HG03521 (cell line): ENCODE results near the gene CRHR2.

Source experiments
- ATAC-seq: cut with Tn5 transposase; IDR thresholded peaks from one replicate; pipeline ENCODE4 v1.9.1; 2021; ENCODE audit warnings: mild to moderate bottlenecking, moderate library complexity; ENCODE audit not compliant: unreplicated experiment

CRHR2 gene

DNA sequence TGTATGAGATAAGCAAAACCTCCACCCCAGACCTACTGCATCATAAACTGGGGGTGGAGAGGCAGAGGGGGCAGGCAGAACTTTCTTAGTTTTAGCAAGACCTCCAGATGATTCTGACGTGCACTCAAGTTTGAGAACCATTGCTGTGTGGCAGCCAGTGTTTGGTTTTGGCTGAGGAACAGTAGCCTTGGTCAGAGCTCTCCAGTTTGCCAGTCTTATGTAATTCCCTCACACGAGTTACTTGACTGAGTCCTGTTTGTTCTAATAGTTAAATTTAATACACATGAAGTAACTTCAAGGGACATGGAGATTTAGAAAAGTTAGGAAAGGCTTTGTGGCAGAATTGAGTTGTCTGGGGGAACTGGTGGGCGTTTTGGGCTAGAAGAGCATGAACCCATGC is 49.0 kb downstream of the CRHR2 start:
- ATAC-seq = no peak

DNA sequence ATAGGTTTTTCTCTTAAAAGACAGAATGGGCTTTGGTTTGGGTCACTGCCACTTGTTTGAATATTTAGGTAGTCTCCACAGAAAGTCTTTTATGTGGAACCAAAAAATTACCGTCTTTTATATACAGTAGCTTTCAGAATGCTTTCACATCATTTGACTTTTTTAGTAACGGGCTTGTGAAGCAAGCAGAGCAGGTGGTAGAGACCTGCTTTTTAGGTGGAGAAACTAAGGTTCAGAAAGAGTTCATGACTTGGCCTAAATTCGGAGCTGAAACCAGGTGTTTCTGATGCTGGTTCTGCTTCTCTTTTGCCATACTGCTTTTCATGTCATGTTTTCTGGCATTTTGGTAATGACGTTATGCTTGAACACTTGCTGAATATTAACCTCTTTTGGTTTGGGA is 51.3 kb downstream of the CRHR2 start:
- ATAC-seq = peak; percentile 56

DNA sequence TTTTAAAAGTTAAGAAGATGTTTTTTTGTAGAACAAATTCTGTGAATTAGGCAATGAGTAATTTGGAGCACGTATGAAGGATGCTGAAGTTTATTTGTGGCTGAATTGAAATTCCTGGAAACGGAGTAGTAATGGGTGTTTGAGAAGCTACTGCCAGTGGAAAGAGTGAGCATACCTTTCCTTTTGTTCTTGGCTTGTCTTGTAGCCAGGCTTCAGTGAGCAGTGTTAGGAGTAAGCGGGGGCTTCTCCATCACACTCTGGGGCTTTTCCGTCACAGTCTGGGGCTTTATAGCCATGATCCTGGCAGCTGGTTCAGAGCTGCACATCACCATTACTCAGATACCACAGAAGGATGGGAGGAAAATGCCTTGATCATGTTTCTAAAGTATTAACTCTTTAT is 55.2 kb downstream of the CRHR2 start:
- no peak for ATAC-seq

DNA sequence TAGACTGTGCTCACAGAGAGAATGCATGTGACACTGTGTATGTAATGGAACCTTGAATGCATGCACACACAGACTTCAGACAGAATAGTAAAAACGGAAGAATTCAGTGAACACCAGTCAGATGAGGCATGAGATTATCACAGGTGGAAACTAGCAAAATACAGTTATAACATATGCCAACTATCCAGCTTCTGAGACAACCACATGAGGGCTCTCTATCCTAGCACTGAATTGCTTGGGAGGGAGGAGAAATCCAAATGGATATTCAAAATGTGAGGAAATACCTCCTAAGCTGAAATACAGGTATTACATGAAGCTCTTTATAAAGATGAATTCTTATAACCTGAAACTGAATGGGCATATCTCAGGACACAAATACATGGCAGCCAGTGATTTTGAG is 57.0 kb downstream of the CRHR2 start:
- ATAC-seq = no peak

DNA sequence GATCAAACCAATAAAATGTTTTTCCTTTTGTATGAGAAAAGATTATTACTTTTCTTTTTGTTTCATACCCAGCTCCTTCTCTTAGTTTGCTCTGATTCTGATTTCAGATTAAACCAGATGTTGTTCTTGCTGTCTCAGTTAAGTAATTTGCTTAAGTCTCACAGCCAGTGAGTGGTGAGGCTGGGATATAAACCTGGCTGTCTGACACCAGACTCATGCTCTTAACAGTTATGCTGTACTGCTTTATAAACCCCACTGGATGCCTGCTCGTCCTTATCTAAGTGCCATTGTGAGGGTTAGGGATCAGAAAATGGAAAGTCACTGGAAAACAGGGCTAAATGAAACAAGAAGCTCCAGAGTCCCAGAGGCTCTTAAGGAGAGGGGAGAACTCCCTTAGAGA is 63.3 kb downstream of the CRHR2 start:
- no peak for ATAC-seq

DNA sequence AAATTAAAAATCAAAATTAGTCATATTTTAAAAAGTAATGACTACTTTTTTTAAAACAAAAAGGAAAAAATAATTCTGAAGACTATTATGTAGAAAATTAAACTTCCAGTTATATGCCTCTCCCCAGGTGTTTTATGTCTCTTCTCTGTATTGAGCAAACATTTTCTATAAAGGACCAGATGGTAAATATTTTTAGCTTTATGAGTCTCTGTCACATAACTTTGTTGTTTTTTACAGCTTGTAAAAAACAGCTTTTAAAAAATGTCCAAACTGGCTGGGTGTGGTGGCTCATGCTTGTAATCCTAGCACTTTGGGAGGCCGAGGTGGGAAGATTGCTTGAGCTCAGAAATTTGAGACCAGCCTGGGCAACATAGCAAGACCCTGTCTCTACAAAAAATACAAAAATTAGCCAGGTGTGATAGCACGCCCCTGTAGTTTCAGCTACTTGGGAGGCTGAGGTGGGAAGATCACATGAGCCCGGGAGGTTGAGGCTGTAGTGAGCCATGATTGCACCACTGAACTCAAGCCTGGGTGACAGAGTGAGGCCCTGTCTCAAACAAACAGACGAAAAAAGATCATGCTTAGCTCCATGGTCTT is 64.1 kb downstream of the CRHR2 start:
- no peak for ATAC-seq

DNA sequence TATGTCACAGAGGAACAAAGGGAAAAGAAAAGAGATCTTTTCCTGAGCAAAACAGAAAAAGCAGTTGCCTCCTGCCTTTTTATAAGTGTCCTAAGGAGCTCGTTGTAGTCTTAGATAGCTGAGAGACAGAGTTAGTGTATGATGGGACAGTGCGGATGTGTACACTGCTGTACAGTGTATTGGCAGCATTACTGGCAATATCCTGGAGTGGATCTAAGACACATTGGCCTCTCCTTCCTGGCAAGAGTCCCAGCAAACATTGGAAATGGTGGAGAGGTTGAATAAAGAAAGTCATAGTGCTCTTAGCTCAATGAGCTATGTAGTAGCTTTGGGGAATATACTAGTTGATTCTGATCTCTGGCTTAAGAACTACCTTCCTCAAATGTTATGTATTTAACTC is 64.9 kb downstream of the CRHR2 start:
- ATAC-seq = no peak

DNA sequence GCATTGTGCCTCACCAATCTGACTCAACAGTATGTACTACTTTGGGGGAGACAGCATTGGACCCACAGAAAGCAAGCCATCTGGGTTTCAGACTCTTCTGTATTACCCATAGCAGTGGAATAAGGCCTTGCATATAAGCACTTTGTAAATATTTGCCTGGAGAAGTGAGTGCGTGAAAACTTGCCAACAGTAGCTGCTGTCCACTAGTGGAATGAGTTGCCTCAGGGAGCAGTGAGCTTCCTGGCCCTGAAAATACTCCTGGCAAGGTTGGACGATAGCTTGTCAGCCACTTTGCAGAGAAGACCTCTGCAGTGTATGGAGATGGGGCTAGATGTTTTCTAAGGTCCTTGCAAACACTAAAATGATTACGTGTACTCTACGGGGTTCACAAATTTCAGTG is 65.9 kb downstream of the CRHR2 start:
- ATAC-seq = no peak

DNA sequence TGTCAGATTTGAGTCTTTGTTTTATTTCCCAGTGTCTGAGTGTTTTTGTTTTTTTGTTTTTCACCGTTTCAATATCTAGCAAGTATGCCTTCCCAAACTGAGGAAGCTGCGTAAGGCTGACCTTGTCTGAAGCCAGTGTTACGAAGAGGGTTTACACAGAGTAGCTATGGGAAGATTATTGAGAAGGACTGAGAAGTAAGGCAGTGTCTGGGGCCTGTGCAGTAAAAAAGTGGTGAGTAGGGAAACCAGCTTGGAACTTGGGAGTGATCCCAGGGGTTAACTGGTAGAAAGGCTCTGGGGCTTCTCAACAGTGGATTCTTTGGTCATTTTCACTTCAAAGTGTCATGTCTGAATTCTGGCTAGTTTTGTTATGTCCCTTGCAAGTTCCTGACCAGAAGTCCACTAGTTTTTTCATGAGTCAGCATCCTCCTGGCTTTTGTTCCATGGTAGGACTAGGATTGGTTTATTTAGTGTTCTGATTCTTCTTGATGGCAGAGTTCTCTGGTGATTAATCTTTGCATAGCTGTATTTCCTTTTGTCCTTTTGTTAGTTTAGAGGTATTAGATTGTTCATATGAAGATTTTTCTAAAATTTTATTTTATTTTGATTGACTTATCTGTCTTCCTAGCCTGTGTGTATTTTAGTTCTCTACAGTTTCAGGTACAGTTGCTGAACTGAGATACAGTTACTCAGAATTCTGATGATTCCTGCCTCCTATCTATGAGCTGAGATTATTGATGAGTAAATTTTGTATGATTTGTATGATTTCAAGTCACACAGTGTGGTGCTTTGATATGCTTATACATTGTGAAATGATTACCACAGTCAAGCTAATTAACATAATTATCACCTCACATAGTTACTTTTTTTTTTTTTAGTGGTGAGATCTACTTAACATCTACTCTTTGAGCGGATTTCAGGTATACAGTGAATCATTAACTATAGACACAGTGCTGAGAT is 68.6 kb downstream of the CRHR2 start:
- ATAC-seq = no peak

DNA sequence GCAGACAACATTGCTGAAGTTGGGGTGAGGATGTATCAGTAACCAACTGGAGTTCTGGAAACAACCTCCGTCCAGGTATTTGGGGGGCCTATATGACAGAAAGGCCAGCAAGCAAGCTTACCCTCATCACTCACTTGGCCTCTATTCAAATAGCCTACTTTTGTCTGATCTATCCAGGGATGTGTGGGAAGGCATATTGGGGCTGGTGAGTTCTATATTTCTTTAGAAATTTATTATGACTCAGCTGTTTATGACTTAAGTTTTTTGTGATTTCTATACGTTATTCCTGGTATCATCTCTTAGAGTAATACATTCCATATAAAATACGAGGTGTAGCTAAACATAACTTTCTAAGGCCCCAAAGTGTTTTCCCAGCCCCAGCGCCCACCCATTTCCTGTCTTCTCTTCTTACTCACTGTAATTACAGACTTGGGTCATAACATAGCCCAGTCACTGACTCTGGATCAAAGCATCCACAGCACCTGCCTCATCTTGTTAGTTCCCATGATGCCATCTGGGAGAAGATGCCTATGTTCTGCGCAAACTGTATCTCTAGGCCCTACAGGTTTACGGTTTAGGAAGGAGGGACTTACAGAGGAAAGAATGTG is 69.5 kb downstream of the CRHR2 start:
- ATAC-seq = no peak

DNA sequence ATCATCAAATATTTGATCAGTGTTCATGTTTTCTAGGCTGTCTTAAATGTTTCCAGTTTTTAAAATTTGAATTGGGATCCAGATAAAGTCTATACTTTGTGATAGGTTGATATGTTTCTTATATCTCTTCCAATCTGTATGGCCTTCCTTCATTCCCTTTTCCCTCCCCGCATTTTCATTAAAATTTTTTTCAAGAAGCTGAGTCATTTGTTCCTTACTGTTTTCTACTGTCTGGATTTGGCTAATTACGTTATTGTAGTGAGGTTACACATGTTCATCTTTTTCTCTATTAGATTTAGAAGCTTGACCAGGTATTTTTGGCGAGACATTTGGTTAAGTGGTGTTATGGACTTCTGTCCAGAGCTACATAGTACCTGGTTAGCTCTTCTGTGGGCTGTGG is 76.4 kb downstream of the CRHR2 start:
- ATAC-seq = no peak

DNA sequence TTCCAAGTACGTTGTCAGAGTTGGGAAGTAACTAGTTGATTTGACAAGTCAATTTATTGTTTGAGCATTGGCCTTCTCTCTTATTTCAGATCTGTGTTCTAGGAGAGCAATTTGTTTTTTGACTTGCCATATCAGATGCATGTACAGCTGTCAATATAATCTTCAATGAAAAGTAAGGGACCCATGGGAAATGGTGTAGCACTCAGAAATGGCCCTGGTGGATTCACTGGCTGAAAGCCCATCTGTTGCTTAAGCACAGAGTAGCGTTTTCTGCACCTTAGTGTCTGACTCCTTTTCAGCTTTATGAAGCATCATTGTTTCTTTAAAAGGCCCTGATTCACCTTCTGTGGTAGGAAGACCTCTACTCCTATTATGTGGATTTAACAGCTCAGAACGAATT is 77.4 kb downstream of the CRHR2 start:
- no peak for ATAC-seq
